Endodermal cell (in vitro differentiated cells): ENCODE data around the gene OBP2A. TPM values are rescaled to one million over a fixed set of nuclear protein-coding genes. Genes with fewer than 3 reads are reported as not detected.

Experiments
- DNase-seq: peaks from one replicate; pipeline ENCODE4 v3.0.0-alpha.2; 2017
- H3K27ac ChIP-seq: 2 replicates; pipeline ENCODE4 v1.5.1; 2013; ENCODE audit warnings: mild to moderate bottlenecking, low read depth, low read length, moderate library complexity
- H3K27me3 ChIP-seq: 2 replicates; pipeline ENCODE4 v1.6.1; 2013; ENCODE audit warnings: mild to moderate bottlenecking, low read length, moderate library complexity; ENCODE audit not compliant: insufficient read depth, control insufficient read depth, poor library complexity, severe bottlenecking
- H3K36me3 ChIP-seq: 2 replicates; pipeline ENCODE4 v1.7.0; 2013; ENCODE audit warnings: mild to moderate bottlenecking, low read length, moderate library complexity; ENCODE audit not compliant: control insufficient read depth, insufficient read depth
- H3K4me1 ChIP-seq: one replicate; pipeline ENCODE4 v1.7.0; 2013; ENCODE audit warnings: low read length; ENCODE audit not compliant: control insufficient read depth, insufficient read depth
- H3K4me3 ChIP-seq: 2 replicates; pipeline ENCODE4 v1.5.1; 2013; ENCODE audit warnings: mild to moderate bottlenecking, low read length, moderate library complexity
- H3K9ac ChIP-seq: 2 replicates; pipeline ENCODE4 v1.6.1; 2013; ENCODE audit warnings: mild to moderate bottlenecking, low read length, moderate library complexity; ENCODE audit not compliant: poor library complexity, severe bottlenecking; ENCODE audit errors: extremely low read depth
- H3K9me3 ChIP-seq: 2 replicates; pipeline ENCODE4 v1.6.1; 2013; ENCODE audit warnings: mild to moderate bottlenecking, low read length, moderate library complexity; ENCODE audit not compliant: control insufficient read depth
- H3K27ac Mint-ChIP-seq: 2 replicates; pipeline ENCODE4 v1.8.0; 2020; ENCODE audit warnings: mixed read lengths
- H3K27me3 Mint-ChIP-seq: 2 replicates; pipeline ENCODE4 v1.8.0; 2021; ENCODE audit warnings: mild to moderate bottlenecking, mixed read lengths; ENCODE audit not compliant: insufficient read depth
- H3K36me3 Mint-ChIP-seq: 2 replicates; pipeline ENCODE4 v1.8.0; 2020; ENCODE audit warnings: low read depth, mixed read lengths
- H3K4me1 Mint-ChIP-seq: 2 replicates; pipeline ENCODE4 v1.8.0; 2020; ENCODE audit warnings: mixed read lengths
- H3K4me3 Mint-ChIP-seq: 2 replicates; pipeline ENCODE4 v1.8.0; 2020; ENCODE audit warnings: mild to moderate bottlenecking, moderate library complexity, mixed read lengths
- H3K9me3 Mint-ChIP-seq: 2 replicates; pipeline ENCODE4 v1.8.0; 2020; ENCODE audit warnings: mild to moderate bottlenecking, mixed read lengths
- WGBS, 2 experiments: methylation state at CpG; one replicate each; pipeline versions ENCODE4 v1.1.5 to v1.1.7; 2013; ENCODE audit warnings: missing lambda C conversion rate in 2 of 2, mixed read lengths in 1 of 2; ENCODE audit not compliant: insufficient coverage in 1 of 2, insufficient read length in 1 of 2; 5-methylcytosine and 5-hydroxymethylcytosine counted together
- total RNA-seq, 2 donors: library from RNA; stranded (reverse); fragmentation: NEBNext Ultra II Directional in 1 of 2; extraction: Animal tissue kit (Norgen Biotek cat#: 25700) in 1 of 2; gene quantifications; 2 replicates in 1 of 2; 3 replicates in 1 of 2; pipeline ENCODE4 v1.2.1, GENCODE V29; 2021
- TF ChIP-seq, protein P1 (sequence below): fragments of 200-600 bp; sonication (generic); conservative IDR thresholded peaks from 2 replicates; pipeline ENCODE4 v1.5.0; 2021; ENCODE audit warnings: antibody characterized with exemption, mild to moderate bottlenecking

Gene OBP2A
- total RNA-seq, 2 donors from 2014 or later, result not detected

DNA sequence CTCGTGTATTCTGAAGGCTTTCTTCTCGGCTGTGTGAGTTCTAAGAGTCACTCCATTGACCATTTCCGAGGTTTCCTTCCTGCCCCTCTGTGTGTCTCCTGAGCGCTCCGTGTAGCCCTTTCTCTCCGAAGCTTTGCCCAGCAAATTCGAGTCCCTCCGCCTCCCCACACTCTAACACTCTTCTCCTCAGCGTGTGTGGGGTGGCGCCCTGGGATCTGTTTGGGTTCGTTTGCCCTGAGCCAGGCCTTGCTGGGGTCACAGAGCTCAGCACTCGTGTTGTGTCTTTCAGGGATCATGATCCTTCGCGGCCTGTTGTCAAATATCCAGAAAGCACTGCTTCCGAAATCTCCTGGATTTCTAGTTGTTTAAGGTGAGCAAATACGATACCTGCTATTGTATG, 10.0 kb downstream of the OBP2A start:
- H3K27ac ChIP-seq, result no peak overlapping the region
- no peak overlapping the region for H3K4me3 ChIP-seq
- H3K36me3 Mint-ChIP-seq, result no peaks in the 10 kb centered on the region
- H3K4me1 Mint-ChIP-seq, result peaks cover 7% of the 10 kb centered on the region
- no peak overlapping the region for H3K9ac ChIP-seq
- no peak overlapping the region for H3K4me3 Mint-ChIP-seq
- no peaks in the 10 kb centered on the region for H3K36me3 ChIP-seq
- WGBS, 2 experiments, result 80 to 83% methylated on average over 16 of the region's 16 CpGs
- H3K27me3 Mint-ChIP-seq, result no peaks in the 10 kb centered on the region
- no peaks in the 10 kb centered on the region for H3K9me3 Mint-ChIP-seq
- DNase-seq, result no peak
- no peaks in the 10 kb centered on the region for H3K9me3 ChIP-seq
- no peak overlapping the region for H3K27ac Mint-ChIP-seq
- TF ChIP-seq, protein P1, sequence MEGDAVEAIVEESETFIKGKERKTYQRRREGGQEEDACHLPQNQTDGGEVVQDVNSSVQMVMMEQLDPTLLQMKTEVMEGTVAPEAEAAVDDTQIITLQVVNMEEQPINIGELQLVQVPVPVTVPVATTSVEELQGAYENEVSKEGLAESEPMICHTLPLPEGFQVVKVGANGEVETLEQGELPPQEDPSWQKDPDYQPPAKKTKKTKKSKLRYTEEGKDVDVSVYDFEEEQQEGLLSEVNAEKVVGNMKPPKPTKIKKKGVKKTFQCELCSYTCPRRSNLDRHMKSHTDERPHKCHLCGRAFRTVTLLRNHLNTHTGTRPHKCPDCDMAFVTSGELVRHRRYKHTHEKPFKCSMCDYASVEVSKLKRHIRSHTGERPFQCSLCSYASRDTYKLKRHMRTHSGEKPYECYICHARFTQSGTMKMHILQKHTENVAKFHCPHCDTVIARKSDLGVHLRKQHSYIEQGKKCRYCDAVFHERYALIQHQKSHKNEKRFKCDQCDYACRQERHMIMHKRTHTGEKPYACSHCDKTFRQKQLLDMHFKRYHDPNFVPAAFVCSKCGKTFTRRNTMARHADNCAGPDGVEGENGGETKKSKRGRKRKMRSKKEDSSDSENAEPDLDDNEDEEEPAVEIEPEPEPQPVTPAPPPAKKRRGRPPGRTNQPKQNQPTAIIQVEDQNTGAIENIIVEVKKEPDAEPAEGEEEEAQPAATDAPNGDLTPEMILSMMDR, result no peak
- H3K27me3 ChIP-seq, result no peaks in the 10 kb centered on the region
- no peaks in the 10 kb centered on the region for H3K4me1 ChIP-seq

DNA sequence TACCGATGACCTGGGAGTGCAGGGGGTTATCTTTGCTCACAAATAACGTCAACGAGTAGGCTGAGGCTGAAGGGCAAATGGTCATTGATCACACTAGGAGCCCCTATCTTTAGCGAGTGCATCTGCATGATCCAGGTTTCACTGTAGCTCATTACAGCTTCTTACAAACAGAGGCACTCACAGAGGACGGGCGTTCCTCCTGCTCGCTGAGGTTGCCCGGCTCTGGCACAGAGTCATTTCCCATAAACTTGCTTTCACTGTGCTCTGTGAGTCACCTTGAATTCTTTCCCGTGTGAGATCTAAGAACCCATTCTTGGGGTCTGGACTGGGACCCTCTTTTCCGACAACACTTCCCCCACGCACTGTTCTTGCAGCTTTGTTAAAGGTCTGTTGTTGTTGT, 13.7 kb downstream of the OBP2A start:
- H3K27me3 ChIP-seq, result no peaks in the 10 kb centered on the region
- Mint-ChIP-seq H3K9me3 (no peaks in the 10 kb centered on the region), H3K4me1 (peaks cover 7% of the 10 kb centered on the region), H3K27ac (no peak overlapping the region), H3K4me3 (no peak overlapping the region), H3K36me3 (no peaks in the 10 kb centered on the region), H3K27me3 (no peaks in the 10 kb centered on the region)
- no peaks in the 10 kb centered on the region for H3K36me3 ChIP-seq
- WGBS, 2 experiments, result 88 to 91% methylated on average over 8 to 11 of the region's 11 CpGs
- H3K9ac ChIP-seq, result no peak overlapping the region
- no peak overlapping the region for H3K27ac ChIP-seq
- TF ChIP-seq, protein P1, result no peak
- no peaks in the 10 kb centered on the region for H3K9me3 ChIP-seq
- no peak overlapping the region for H3K4me3 ChIP-seq
- H3K4me1 ChIP-seq, result no peaks in the 10 kb centered on the region
- DNase-seq, result peak; percentile 30

DNA sequence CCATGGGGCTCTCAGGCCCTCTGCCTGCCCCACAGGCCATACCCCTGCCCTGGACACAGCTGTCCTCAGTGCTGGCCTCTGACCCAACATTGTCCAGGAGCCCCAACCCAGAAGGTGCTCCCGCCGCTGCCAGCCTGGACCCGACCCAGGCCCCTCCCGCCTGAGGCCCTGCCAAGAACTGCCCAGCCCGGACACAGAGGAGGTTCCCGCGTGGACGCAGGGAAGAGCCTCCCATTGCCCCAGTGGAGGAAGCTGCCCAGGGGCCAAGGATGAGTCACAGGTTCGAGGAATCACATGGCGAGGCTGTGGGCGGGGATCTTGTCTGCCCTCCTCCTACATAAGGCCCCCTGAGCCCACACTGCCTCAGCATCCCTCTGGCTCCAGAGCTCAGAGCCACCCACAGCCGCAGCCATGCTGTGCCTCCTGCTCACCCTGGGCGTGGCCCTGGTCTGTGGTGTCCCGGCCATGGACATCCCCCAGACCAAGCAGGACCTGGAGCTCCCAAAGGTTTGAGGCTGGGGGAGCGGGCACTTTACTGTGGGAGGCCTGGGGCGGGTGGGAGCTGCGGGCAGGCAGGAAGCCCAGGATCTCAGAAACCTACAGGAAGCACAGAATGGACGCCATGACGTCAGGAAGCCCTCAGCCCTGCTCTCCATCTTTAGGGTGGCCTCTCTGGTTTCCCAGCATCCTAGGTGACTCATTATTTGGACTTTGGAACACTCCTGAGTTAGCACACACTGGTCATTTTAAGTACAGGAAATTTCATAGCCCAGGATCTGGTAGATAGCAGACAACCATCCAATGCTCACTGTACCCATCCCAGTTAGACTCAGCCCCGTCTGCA, 15.7 kb downstream of the OBP2A start, which contains the start of gene PAEP:
Gene PAEP, plus strand, starts transcription at position 366 of the 844 bp plus-strand sequence.
- Histone ChIP-seq H3K36me3 (no peaks in the 10 kb centered on the region), H3K27ac (no peak within 1 kb of the TSS), H3K27me3 (no peaks in the 10 kb centered on the region), H3K9ac (no peak within 1 kb of the TSS), H3K4me1 (no peaks in the 10 kb centered on the region), H3K4me3 (no peak within 1 kb of the TSS), H3K9me3 (no peaks in the 10 kb centered on the region)
- H3K27ac Mint-ChIP-seq, result no peak within 1 kb of the TSS
- no peaks in the 10 kb centered on the region for H3K27me3 Mint-ChIP-seq
- H3K4me3 Mint-ChIP-seq, result no peak within 1 kb of the TSS
- no peaks in the 10 kb centered on the region for H3K36me3 Mint-ChIP-seq
- peak; percentile 33 for DNase-seq
- TF ChIP-seq, protein P1, result no peak
- WGBS, 2 experiments, result 87 to 93% methylated on average over 15 to 20 of the region's 20 CpGs
- H3K4me1 Mint-ChIP-seq, result peaks cover 7% of the 10 kb centered on the region
- H3K9me3 Mint-ChIP-seq, result no peaks in the 10 kb centered on the region
